Thymus (tissue), 11 donors: ENCODE results near the gene ALG3. TPM values are rescaled to one million over a fixed set of nuclear protein-coding genes. Genes with fewer than 3 reads are reported as not detected.

ENCODE experiments used
- DNase-seq, 9 donors: peaks; one replicate each; pipeline ENCODE4 v3.0.0-alpha.2; 2013; ENCODE audit warnings: low spot score in 9 of 9, low read depth in 6 of 9, missing footprints in 1 of 9
- H3K27ac ChIP-seq, 2 donors: one replicate each; pipeline ENCODE4 v1.5.1; 2013; ENCODE audit warnings: control low read depth in 1 of 2, low read depth in 1 of 2, low read length in 1 of 2, mild to moderate bottlenecking in 1 of 2, moderate library complexity in 1 of 2
- H3K27me3 ChIP-seq, 2 donors: one replicate each; pipeline ENCODE4 v1.5.1; 2013; ENCODE audit warnings: low read length in 1 of 2; ENCODE audit not compliant: control insufficient read depth in 2 of 2, insufficient read depth in 1 of 2
- H3K36me3 ChIP-seq, 2 donors: one replicate each; pipeline ENCODE4 v1.5.1; 2013; ENCODE audit warnings: low read length in 1 of 2, mild to moderate bottlenecking in 1 of 2, moderate library complexity in 1 of 2; ENCODE audit not compliant: control insufficient read depth in 2 of 2, insufficient read depth in 2 of 2
- H3K4me1 ChIP-seq, 2 donors: one replicate each; pipeline ENCODE4 v1.5.1; 2013; ENCODE audit warnings: low read length in 2 of 2; ENCODE audit not compliant: control insufficient read depth in 2 of 2, insufficient read depth in 2 of 2
- H3K4me3 ChIP-seq, 2 donors: one replicate each; pipeline ENCODE4 v1.5.1; 2013; ENCODE audit warnings: low read length in 2 of 2, control low read depth in 1 of 2, mild to moderate bottlenecking in 1 of 2
- H3K9me3 ChIP-seq, 2 donors: one replicate each; pipeline ENCODE4 v1.5.1; 2013; ENCODE audit warnings: low read length in 1 of 2, mild to moderate bottlenecking in 1 of 2; ENCODE audit not compliant: control insufficient read depth in 2 of 2, insufficient read depth in 1 of 2
- WGBS: extraction: QIAGEN DNeasy Blood & Tissue Kit; methylation state at CpG from one replicate; pipeline ENCODE4 v1.1.7; 2013; 5-methylcytosine and 5-hydroxymethylcytosine counted together
- polyA plus RNA-seq: library from polyadenylated mRNA; stranded (reverse); fragments of 200-250 nt; gene quantifications from one replicate; pipeline ENCODE4 v1.2.3, GENCODE V29; 2013
- total RNA-seq: library from RNA; stranded (reverse); fragments of 120-200 nt; gene quantifications from one replicate; pipeline ENCODE4 v1.2.4, GENCODE V29; 2013
- donor health status: healthy.

The ALG3 gene
- total and polyA plus RNA-seq, 2 donors = 12.6 to 16.6 TPM

DNA sequence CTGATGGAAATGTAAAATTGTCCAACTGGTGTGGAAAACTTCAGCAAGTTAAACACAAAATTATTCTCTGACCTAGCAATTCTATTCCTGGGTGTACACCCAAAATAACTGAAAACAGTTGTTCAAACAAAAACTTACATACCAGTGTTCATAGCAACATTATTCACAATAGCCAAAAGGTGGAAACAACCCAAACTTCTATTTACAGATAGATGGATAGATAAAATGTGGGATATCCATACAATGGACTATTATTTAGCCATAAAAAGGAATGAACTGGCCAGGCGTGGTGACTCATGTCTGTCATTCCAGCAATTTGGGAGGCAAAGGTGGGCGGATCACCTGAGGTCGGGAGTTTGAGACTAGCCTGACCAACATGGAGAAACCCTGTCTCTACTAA lies 26.2 kb downstream of the ALG3 start:
- WGBS = 90% methylated on average over 3 of the region's 3 CpGs
- Histone ChIP-seq H3K36me3 (no peaks in the 10 kb centered on the region), H3K9me3 (no peaks in the 10 kb centered on the region), H3K27ac (no peak overlapping the region), H3K4me3 (no peak overlapping the region), H3K4me1 (no peaks in the 10 kb centered on the region), H3K27me3 (peaks cover 6 to 31% of the 10 kb centered on the region in 2 donors)
- DNase-seq = no peak

DNA sequence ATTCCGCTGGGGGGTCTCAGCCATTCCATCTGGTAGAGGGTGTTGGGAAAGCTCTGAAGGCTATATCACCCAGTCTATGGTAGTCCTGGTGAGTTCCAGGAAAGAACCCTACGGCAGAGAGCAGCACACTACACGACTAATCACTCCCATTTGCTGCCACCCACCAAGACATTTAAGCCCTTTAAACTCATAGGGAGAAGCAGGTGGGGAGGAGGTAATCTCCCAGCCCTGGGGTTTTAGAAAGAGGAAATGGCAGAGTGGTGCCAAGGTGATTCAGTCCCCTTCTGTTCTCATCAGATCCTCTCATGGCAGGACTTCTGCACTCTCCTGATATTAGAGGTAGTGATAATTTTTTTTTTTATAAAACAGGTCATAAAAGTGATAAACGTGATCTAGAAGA lies 29.9 kb downstream of the ALG3 start:
- no peaks in the 10 kb centered on the region for H3K9me3 ChIP-seq
- H3K27me3 ChIP-seq = peaks cover 0 to 9% of the 10 kb centered on the region in 2 donors
- H3K27ac ChIP-seq = no peak overlapping the region
- no peak overlapping the region for H3K4me3 ChIP-seq
- H3K36me3 ChIP-seq = no peaks in the 10 kb centered on the region
- WGBS = 58% methylated on average over 4 of the region's 4 CpGs
- no peaks in the 10 kb centered on the region for H3K4me1 ChIP-seq
- no peak for DNase-seq

DNA sequence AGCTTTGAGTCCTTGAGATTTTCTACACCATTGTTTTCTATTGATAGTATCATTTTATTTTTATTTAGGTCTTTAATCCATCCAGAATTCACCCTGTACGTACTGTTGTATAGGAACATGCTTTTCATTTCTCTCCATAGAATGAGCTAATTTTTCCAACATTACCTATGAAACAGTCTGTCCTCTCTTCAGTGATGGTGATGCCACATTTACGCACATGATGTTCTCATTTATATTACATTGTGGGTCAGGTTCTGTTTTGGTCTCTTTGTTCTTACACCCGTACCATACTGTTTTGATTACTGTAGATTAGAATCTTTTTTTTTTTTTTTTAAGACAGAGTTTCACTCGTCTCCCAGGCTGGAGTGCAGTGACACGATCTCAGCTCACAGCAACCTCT lies 37.0 kb downstream of the ALG3 start:
- WGBS = 88% methylated on average over 5 of the region's 5 CpGs
- no peaks in the 10 kb centered on the region for H3K36me3 ChIP-seq
- peaks cover 0 to 10% of the 10 kb centered on the region in 2 donors for H3K27me3 ChIP-seq
- H3K4me3 ChIP-seq = no peak overlapping the region
- no peaks in the 10 kb centered on the region for H3K9me3 ChIP-seq
- H3K4me1 ChIP-seq = no peaks in the 10 kb centered on the region
- no peak overlapping the region for H3K27ac ChIP-seq
- DNase-seq = no peak

DNA sequence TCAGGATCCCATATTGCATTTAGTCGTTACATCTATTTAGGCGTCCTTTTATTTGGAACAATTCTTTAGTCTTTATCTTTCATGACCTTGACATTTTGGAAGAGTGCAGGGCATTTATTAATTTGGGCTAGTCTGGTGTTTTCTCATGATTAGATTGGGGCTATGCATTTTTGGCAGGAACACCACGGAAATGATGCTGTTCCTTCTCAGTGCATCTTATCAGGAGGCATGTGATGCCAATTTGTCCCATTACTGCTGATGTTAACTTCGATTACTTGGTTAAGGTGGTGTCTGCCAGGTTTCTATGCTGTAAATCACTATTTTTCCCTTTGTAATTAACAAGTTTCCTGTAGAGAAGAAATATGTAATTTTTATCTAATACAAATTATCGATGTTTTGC lies 37.5 kb downstream of the ALG3 start:
- Histone ChIP-seq H3K27ac (no peak overlapping the region), H3K4me1 (no peaks in the 10 kb centered on the region), H3K36me3 (no peaks in the 10 kb centered on the region), H3K27me3 (peaks cover 0 to 13% of the 10 kb centered on the region in 2 donors), H3K9me3 (no peaks in the 10 kb centered on the region), H3K4me3 (no peak overlapping the region)
- DNase-seq = no peak
- 92% methylated on average over 5 of the region's 5 CpGs for whole genome bisulfite sequencing

DNA sequence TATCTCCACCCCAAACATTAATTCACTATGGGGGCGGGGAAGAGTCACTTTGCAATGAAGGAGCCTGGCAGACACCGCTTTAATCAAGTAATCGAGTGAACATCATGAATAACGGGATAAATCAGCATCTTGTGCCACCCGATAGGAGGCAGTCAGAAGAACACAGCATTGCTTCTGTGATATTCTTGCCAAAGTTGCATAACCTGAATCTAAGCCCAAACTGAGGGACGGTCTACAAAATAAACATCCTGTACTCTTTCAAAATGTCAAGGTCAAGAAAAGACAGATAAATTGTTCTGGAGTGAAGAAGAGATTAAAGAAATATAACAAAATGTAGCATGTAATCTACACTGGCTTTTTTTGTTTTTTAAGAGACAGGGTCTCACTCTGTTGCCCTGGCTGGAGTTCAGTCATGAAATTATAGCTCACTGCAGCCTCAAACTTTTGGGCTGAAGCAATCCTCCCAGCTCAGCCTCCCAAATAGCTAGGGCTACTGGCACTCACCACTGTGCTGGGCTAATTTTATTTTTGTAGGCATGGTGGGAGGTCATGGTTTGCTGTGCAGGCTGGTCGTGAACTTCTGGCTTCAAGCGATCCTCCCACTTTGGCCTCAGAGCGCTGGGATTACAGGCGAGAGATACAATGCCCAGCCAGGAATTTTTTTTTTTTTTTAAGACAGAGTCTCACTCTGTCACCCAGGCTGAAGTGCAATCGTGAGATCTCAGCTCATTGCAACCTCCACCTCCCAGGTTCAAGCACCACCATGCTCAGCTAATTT lies 39.4 kb downstream of the ALG3 start:
- no peaks in the 10 kb centered on the region for H3K36me3 ChIP-seq
- H3K4me1 ChIP-seq = no peaks in the 10 kb centered on the region
- 85% methylated on average over 11 of the region's 11 CpGs for WGBS
- H3K9me3 ChIP-seq = no peaks in the 10 kb centered on the region
- H3K27me3 ChIP-seq = peaks cover 0 to 13% of the 10 kb centered on the region in 2 donors
- no peak overlapping the region for H3K4me3 ChIP-seq
- no peak for DNase-seq
- H3K27ac ChIP-seq = no peak overlapping the region

DNA sequence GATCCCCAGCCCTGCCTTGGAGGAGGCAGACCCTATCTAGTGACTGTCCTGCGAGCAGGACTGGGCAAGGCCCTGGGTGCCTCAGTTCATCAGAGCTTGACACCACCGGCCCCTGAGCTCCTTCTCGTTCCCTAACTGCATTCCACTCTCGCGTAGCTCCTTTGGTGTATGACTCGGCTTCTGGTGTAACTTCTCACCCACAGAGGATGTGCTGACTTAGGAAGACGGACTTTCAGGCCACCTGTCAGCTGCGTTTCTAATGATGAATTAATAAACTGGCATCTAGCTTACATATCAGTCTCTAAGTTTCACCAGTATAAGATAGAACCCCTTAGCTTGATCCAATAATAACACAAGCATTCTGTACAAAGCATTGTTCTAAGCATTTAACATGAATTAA lies 45.2 kb downstream of the ALG3 start:
- H3K36me3 ChIP-seq = no peaks in the 10 kb centered on the region
- H3K4me3 ChIP-seq = no peak overlapping the region
- H3K27me3 ChIP-seq = peaks cover 0 to 12% of the 10 kb centered on the region in 2 donors
- H3K27ac ChIP-seq = no peak overlapping the region
- no peak for DNase-seq
- 91% methylated on average over 8 of the region's 8 CpGs for WGBS
- H3K9me3 ChIP-seq = no peaks in the 10 kb centered on the region
- H3K4me1 ChIP-seq = no peaks in the 10 kb centered on the region

DNA sequence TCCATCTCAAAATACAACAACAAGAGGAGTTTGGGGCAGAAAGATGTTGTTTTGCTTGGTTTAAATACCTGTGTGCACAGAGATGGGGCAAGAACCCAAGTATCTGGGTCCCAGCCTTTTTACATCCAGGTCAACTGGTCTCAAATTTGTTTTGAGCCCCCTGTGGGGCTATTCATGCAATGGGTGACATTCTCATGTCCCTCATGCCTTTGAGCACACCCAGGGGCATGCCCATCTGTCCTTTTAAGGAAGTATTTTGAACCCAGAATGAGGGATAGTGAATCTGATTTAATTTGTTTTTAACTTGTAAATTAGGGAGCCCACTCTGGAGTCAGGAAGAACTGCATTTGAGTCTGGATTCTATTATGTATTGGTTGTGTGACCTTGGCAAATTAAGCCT lies 47.9 kb downstream of the ALG3 start:
- DNase-seq = no peak
- no peaks in the 10 kb centered on the region for H3K9me3 ChIP-seq
- no peak overlapping the region for H3K27ac ChIP-seq
- H3K4me3 ChIP-seq = no peak overlapping the region
- H3K27me3 ChIP-seq = peaks cover 0 to 3% of the 10 kb centered on the region in 2 donors
- H3K36me3 ChIP-seq = peaks cover 3 to 5% of the 10 kb centered on the region in 2 donors
- H3K4me1 ChIP-seq = no peaks in the 10 kb centered on the region

DNA sequence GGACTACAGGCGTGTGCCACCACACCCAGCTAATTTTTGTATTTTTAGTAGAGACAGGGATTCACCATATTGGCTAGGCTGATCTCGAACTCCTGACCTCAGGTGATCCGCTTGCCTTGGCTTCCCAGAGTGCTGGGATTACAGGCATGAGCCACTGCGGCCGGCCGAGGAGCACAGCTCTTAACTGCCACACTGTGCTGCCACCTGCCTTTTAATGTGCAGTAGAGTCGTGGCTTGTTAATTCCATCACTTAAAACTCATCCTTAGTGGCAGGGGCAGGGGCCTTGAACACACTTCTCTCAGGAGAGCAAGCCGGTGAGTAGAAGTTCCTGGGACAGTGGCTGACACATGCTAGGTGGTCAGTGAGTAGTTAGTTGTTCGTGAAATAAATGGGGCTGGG lies 50.3 kb downstream of the ALG3 start:
- H3K36me3 ChIP-seq = peaks cover 22 to 23% of the 10 kb centered on the region in 2 donors
- WGBS = 95% methylated on average over 9 of the region's 9 CpGs

DNA sequence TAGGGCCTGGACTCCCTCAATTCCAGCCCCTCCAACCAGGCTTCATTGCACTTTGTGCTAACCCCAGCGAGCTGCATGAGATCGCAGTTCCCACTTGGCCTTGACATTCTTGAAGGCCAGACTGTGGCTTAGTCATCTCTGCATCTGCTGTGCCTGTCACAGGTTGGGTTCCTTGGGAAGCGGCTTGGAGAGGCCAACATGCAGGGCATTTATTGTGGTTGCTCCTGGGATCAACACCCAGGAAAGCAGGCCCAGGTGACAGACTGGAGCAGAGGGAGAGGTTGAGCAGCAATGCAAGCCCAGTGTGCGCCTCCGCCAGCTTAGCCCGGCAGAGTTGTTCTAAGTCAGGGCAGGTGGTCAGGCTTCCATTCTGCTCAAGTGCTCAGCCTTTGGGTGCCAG lies 52.2 kb downstream of the ALG3 start:
- Histone ChIP-seq H3K36me3 (peaks cover 36 to 37% of the 10 kb centered on the region in 2 donors), H3K9me3 (no peaks in the 10 kb centered on the region), H3K4me3 (no peak overlapping the region), H3K27me3 (no peaks in the 10 kb centered on the region), H3K27ac (no peak overlapping the region), H3K4me1 (no peaks in the 10 kb centered on the region)
- 97% methylated on average over 6 of the region's 6 CpGs for WGBS
- no peak for DNase-seq

More for the DNA sequence above, 50.3 kb downstream of the ALG3 start:
- H3K27ac ChIP-seq = no peak overlapping the region
- peaks cover 0 to 2% of the 10 kb centered on the region in 2 donors for H3K27me3 ChIP-seq
- DNase-seq = no peak
- H3K4me3 ChIP-seq = no peak overlapping the region
- no peaks in the 10 kb centered on the region for H3K4me1 ChIP-seq
- H3K9me3 ChIP-seq = no peaks in the 10 kb centered on the region
